GM11168 (cell line): ENCODE data around the gene RTL1.

Experiments used
- in situ Hi-C: fragments of 300-500 bp; cut with MboI; formaldehyde crosslinking; loops from one replicate; pipeline ENCODE4 v1.12.0; 2022; ENCODE audit warnings: low sequenced_read_pairs; ENCODE audit not compliant: unreplicated experiment

Gene RTL1

DNA sequence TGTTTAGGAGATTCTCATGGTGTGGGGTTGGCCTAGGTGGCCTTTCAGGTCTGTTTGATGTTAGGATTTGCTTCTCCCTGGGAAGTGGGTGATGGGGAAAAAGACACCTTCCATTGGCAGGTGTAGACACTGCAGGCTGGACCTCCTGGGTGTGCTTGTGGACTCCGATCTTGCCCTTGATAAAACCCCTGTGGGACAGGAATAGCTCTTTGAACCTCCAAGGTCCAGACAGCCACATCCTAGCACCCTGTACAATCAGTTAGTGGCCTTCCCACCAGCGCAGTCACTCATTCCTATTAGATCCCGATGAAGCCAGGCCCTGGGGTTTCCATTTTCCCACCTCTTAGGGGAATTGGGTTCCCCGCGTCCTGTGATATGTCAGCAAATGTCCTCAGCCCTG is 49.1 kb downstream of the RTL1 start:
- in situ Hi-C loops, result no loop called here

DNA sequence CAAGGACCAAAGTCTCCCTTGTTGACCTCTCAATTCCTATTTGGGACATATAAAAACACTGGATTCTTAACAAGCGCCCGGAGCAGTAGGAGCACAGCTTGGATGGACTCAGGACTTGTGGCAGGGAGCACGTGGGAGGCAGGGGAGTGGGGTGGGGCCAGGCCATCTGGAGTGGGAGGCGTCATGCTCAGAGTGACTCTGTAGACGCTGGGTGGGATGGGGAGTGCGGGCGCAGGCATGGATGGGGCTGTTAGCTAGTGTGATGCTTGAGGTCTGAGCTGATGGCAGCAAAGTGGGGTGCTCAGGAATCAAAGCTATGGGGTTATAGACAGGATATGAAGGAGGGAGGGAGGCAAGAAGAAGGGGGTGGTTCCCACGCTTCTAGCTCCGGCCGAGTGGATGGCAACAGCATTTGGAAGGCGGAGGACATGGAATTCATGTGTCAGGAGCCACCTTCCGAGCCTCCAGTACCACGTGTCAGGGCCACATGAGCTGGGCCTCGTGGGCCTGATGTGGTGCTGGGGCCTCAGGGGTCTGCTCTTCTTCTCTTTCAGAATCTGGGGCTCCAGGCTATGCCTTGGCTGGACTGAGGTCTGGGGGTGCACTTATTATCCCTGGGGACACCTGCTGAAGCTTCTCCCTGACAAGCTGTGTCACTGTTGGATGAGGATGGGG is 51.4 kb downstream of the RTL1 start:
- in situ Hi-C loops, result no loop called here

DNA sequence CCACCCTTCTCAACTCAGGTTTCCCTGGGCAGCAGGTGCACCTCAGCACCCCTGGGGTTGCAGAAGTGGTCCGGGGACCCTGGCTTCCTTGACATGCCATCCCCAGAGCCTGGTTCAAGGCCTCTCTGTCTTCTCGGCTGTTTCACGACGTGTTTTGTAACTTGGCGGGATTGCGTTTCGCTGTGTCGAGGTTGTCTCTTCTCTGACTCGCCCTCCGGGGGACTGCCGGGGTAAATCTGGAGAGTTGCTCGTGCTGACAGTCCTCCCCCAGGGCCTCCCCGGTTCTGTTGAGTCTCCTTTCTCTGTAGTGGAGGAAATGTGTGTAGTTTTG is 52.0 kb downstream of the RTL1 start:
- in situ Hi-C loops, result no loop called here

DNA sequence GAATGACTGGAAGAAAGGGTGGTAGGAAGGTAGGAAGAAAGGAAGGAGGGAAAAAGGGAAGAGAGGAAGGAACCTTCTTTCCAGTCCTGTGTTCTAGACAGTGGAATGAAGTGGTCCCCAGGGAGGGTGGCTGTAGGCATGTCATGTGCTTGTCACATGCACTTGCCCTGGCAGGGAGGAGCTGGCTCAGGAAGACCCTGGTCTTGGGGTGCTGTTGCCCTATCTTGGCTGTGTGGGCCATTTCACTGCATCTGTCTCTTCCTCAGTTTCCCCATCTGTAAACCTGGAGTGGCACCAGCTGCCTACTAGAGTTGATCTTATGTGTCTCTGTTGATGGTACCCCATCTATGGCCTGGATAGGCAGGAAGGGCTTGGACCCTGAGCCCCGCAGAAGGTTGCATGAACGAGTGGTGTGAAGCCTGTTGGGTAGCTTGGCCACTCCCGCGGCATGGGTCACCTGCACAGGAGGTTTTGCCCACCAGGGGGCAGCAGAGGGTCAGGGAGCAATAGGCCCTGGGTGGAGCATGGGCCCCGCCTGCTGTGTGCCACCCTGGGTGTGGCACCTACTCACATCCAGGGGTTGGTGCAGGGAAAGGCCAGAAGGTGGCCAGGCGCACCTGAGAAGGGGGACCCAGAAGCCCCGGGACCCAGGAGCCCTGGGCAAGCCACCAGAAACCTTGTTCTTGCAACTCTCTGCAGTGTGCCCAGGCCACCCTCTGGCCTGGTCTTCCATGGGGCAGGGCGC is 52.5 kb downstream of the RTL1 start:
- in situ Hi-C loops, result no loop called here

DNA sequence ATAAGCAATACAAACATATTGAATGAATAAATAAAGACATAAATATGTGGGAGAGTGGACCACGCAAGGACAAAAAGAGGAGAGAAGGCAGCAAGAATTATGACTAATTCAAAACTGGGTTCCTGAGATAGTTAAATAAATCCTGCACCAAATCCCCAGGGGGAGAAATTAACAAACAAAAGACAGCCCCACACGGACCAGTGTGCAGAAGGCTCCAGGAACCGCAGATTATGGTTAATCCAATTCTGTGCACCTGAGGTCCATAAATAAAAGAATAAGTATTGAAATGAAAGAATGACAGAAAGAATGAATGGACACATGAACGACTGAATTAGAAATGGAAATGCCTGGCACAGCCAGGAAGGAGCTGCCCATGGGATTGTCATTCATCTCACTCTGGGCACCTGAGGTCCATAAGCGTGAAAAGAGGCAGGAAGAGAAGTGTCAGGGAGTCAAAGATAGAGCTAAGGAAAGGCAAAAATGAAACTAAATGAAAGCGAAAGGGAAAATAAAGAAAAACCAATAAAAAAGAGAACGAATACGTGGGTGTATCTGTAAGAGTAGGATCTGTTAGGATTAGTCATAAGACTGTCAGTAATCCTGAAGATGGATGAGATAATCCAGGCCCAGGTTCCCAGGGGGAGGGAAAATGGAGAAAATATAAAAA is 54.3 kb downstream of the RTL1 start:
- in situ Hi-C loops, result loop anchor here (25.0 kb wide), 1 partner anchor 788 kb away; no protein-coding TSS in a partner anchor

DNA sequence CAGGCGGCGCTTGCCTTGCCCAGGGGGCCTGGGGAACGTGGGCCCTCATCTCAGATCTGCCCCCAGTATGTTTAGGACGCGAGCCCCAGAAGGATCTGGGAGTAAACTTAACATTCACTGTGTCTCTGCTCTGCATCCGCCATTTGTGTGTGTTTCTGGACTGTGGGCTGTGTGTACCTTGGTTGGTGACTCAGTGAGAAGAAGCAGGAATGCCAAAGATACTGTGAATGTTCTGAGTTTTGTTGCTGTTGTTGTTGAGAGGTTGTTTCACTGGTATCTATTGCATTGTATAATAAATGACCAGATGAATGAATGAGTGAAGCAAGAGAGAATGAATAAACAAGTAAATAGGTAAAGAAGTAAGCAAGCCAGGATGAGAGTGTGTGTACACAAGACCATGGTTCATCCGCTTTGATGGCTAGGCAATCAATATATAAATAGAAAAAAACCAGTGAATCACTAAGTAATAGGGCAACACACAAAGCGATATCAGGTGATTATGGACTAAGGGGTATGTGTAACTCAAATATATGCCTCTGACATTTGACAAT is 57.1 kb downstream of the RTL1 start:
- in situ Hi-C loops, result loop anchor here (25.0 kb wide), 1 partner anchor 791 kb away; no protein-coding TSS in a partner anchor

DNA sequence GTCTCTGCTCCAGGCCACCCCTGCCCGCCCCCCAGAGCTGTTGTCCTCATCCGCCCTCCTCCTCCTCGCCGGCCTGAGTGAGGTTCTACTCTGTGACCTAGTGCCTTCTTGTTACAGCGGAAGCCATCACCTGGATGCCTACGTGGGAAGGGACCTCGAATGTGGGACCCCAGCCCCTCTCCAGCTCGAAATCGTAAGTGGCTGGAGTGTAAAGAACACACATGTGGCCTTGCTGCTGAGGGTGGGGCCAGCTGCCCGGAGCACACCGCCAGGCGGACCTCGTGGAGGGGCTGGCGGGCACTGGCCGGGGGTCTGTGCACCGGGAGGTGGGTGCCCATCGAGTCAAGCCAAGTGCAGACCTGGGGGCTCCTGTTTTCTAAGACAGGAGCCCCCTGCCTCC is 58.2 kb downstream of the RTL1 start:
- in situ Hi-C loops, result loop anchor here (25.0 kb wide), 1 partner anchor 792 kb away; no protein-coding TSS in a partner anchor

DNA sequence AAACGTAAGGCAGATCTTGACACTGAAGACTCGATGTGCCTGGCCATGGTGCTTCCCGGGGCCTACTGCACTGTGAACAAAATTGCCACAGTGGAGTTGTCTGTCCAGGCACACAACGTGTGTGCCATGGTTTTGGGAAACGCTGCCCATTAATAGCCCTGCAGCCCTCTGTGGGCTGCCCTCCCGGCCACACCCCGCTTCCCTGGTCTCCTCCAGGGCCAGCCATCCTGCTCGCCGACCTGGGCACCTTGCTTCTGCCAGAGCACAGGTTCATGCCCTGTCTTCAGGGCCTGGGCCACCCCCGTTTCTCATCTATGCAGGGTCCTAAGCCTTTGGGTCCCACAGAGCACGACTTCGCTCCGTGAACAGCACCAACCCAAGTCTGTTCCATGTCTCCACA is 58.7 kb downstream of the RTL1 start:
- in situ Hi-C loops, result loop anchor here (25.0 kb wide), 1 partner anchor 792 kb away; no protein-coding TSS in a partner anchor

DNA sequence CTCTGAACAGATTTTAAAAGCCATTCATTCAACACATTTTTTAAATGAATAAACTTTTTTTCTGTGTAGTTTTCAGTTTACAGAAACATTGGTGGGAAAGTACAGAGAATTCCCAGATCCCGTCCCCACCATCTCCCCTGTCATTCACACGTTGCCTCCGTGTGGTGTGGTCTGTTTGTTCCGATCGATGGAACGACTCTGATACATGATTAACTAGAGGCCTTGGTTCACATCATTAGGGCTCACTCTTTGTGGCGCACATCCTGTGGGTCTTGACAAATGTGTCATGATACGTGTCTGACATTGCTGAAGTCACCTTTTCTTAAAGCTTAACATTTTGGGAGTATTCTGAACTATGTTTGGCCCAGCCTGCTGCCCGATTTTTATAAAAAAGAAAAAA is 59.1 kb downstream of the RTL1 start:
- in situ Hi-C loops, result loop anchor here (25.0 kb wide), 1 partner anchor 793 kb away; no protein-coding TSS in a partner anchor

DNA sequence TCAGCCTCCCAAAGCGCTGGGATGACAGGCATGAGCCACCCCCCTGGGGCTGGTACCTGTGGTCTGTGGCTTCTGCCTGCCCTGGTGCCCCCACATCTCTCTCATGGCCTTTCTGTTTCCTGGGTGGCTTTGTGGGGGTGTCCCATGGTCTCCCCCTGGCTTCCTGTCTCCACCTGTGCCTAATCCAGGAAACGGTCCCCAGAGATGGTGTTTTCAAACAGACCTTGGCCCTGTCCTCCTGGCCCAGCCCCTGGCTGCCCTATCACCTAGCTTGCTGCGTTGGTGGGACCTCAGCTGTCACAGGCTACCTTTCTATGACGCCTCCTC is 59.5 kb downstream of the RTL1 start:
- in situ Hi-C loops, result loop anchor here (25.0 kb wide), 1 partner anchor 793 kb away; no protein-coding TSS in a partner anchor

DNA sequence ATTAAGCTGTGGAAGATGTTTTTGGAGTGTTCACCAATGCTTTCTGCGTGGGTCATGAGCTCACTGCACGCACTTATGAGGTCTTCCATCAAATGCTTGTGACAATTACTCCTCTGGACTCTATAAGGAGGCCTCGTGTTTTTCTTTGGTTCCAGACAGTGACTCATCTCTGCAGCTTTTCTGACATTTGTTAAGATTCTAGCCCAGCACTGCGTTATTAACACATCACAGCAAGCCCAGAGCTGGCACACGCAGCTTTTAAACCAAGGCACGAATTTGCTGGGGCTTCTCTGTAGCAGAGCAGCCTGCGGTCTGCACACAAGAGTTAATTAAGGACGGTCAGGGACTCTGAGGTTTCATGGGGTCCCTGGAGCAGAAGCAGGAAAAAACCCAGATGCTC is 60.7 kb downstream of the RTL1 start:
- in situ Hi-C loops, result loop anchor here (25.0 kb wide), 1 partner anchor 795 kb away; no protein-coding TSS in a partner anchor

DNA sequence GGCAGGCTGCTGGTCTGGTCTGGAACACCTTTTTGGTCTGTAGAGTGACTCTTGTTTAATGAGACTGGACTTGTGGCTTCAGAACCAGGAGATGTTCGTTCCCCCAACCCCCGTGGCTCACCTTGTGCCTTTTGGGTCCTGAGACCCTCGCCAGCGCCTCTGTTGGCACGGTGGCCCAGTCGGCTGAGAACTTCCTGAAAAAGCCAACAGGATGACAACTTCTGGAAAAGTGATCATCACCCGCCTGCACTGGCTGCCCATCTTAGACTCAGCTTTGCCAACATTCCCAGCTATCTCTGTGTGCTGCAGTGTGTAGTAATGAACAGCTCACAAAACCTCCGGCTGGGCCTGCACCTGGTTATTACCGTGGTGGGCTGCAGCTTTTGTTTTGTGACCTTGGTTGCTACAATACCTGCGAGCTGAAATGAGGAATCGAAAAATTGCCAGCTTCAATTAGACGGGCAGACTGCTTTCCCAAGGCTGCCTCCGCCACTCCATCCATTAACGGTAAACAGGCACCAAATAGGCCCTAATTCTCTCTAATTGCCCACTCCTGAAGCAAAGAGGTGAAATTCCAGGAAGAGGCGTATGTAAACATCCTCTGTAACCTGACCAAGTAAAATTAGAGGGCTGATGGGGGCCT is 61.6 kb downstream of the RTL1 start:
- in situ Hi-C loops, result loop anchor here (25.0 kb wide), 1 partner anchor 795 kb away; no protein-coding TSS in a partner anchor

DNA sequence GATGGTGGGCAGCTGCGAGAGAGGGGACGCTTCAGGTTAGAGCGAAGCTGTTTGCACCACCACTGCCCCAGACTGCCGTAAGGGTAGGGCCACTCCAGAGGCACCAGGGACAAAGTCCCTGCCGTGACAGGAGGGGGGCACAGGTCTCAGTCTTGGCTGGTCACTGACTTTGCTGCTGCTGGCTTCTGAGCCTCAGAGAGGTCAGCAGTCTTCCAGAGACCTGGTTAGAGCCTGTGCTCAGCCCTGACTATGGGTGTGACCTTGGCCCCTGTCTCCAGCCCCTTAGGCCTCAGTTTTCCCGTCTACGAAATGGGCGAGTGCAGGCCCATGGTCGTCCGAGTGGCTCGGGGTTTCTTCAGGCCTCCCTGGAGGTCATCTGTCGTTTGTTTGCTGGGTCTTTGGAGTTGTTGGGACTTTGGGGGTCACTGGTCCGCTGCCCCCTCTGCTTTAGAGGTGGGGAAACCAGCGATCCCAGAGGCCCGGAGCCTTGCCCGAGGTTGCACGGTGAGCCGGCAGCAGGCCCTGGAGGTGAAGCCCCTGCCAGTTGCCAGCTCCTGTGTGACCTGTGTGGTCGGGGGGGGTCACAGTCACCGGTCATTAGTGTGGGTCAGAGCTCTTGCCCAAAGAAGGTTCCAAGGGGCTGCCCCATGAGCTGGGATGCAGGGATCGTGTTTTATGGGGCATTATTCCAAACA is 62.3 kb downstream of the RTL1 start:
- in situ Hi-C loops, result loop anchor here (25.0 kb wide), 1 partner anchor 796 kb away; no protein-coding TSS in a partner anchor

DNA sequence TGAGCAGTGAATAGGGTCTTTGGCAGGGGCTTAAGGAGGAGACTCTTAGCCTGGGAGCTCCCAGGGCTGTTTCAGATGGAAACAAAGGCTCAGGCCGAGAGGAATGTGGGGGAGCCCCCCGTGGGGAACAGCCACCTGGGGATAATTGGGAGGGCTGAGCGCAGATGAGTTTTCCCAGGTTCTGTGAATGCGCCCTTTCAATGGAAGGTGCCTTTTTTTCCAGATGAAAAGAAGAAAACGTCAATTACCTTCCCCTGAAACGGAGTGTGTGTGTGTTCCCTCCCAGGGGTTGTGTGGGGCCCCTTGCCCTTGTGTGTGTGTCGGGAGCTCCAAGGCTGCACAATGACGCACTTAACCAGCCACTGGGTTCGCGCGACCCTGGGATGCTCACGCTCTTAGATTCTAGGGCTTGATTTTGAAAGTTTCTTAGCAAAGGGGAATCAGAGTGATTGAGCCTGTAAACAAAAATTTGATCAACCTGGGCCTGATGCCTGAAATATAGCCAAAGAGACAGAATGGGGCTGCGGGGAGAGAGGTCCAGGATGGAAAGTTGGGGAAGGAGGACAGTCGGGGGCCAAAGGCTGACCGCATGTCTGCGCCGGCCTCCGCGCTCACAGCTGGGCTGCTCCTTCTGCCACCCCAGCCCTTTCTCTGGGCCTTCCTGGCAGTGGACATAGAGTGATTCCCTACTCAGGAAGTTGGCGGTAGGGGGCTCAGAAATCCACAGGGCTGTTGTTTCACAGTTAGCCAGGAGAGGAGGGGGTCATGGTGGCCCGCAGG is 63.0 kb downstream of the RTL1 start:
- in situ Hi-C loops, result loop anchor here (25.0 kb wide), 1 partner anchor 797 kb away; no protein-coding TSS in a partner anchor

DNA sequence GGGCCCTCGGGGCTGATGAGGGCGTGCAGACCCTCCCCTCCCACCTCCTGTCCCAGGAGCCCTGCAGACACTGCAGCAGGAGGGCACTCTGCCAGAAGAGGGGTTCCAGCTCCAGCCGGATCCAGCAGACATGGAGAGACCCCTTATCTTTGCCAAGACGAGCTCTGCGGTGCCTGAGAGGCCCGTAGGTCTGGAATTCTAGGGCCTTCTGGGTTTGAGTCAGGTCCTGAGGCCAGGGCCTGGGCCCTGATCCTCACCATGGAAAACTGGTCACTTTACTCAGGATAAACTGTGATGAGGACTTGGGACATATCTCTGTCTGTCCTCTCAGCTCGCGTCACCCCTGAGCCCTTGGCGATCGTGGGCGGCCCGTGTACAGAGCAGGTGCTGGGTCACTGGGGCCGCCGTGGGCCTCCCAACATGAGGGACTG is 63.8 kb downstream of the RTL1 start:
- in situ Hi-C loops, result loop anchor here (25.0 kb wide), 1 partner anchor 798 kb away; no protein-coding TSS in a partner anchor

DNA sequence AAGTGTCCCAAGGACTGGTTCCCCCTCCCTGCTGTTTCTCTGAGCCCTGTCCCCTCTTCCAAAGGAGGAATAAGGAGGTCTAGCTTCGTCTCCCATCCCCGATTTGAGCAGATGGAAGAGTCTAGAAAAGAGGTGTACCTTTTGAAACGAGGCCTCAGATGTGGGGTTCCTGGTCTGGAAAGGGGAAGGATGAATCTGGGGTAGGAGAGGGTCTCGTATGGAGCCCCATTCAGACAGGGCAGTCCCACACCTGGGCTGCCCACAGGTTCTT is 64.3 kb downstream of the RTL1 start:
- in situ Hi-C loops, result loop anchor here (25.0 kb wide), 1 partner anchor 798 kb away; no protein-coding TSS in a partner anchor

DNA sequence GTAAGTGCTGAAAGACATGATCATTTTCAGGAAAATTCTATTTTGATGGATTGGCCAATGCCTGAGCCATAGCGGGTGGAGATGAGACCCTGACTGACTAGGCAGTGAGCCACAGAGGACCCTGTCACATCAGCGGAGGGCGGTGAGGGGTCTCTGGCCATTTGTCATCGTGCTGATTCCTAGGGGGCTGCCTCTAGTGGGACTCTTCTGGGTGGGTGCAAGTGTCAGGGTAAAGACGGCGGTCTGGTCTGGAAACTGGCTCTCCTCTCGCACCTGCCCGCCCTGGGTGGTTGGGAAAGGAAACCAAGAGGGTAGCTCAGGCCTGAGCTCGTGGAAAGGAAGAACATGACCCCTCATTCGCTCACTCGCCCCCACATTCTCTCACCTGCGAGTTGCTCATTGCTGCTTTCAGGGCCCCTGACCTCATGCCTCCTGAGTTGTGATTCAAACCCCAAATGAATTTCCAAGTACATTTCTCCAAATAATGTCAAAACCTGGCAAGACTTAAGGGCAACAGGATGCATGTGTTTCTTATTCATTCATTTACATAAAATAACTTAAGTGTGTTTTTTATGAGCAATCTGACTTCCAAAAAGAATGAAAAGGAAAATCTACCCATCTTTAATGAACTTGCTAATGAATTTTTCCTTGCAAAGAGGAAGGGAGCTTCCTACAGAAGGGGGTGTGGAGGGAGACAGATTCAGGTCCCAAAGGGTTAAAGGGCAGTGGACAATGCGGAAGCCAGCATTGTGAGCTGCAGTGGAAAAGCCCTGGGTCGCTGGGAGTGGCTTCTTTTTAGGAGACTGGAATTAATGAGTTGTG is 64.8 kb downstream of the RTL1 start:
- in situ Hi-C loops, result loop anchor here (25.0 kb wide), 1 partner anchor 799 kb away; no protein-coding TSS in a partner anchor

DNA sequence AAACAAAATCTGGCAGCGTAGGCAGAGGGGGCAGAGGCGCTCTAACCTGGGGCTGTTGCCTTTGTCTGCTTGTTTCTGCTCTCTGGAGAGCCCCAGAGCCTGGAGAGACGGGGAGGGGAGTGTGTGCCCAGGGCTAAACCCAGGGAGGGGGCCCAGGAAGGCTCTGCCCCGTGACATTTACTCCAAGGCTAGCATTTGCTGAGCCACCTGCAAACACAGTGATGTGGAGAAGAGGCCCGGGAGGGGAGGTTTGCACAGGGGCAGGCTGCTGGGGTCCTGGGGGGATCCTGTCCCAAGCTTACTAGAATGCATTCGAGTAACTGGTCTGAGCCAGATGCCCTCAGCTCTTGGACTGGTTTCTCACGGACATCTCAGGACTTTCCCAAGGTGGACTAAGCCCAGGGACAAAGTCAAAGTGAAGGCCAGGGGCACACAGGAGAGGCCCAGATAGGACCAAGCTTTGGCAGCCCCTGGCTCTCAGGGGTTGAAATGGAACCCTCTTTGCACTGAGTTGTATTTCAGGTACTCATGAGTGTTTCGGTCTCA is 65.6 kb downstream of the RTL1 start:
- in situ Hi-C loops, result loop anchor here (25.0 kb wide), 1 partner anchor 799 kb away; no protein-coding TSS in a partner anchor
